HEK293 (cell line): Measurements from ENCODE around the gene HECTD2.

Experiments
- CTCF ChIA-PET: fragments of 350-600 bp; formaldehyde crosslinking; extraction: SDS; loops from one replicate; lab custom pipeline; 2021; ENCODE audit warnings: antibody characterized with exemption; lab: Yijun Ruan, JAX
- POLR2A ChIA-PET: fragments of 300-600 bp; formaldehyde crosslinking; extraction: SDS; loops from one replicate; lab custom pipeline; 2020; ENCODE audit warnings: antibody characterized with exemption, inconsistent platforms; lab: Yijun Ruan, JAX
- H3K27ac ChIP-seq: fragments of 200-500 bp; sonication (Bioruptor generic); 2 replicates; pipeline ENCODE4 v1.5.1; 2014; ENCODE audit warnings: low read depth, low read length, control low read depth, inconsistent platforms; ENCODE audit errors: extremely low read depth
- H3K36me3 ChIP-seq, 2 experiments: fragments of 200-500 bp in 1 of 2; sonication (Bioruptor generic) in 1 of 2; 1 replicate in 1 of 2; 2 replicates in 1 of 2; pipeline ENCODE4 v1.5.1; 2014 to 2017; ENCODE audit warnings: inconsistent platforms in 2 of 2, low read length in 2 of 2; ENCODE audit not compliant: control insufficient read depth in 2 of 2, insufficient read depth in 1 of 2
- H3K4me1 ChIP-seq: fragments of 200-500 bp; sonication (Bioruptor generic); 2 replicates; pipeline ENCODE4 v1.5.1; 2014; ENCODE audit warnings: mild to moderate bottlenecking, low read length, inconsistent platforms; ENCODE audit not compliant: control insufficient read depth, insufficient read depth
- H3K4me3 ChIP-seq: 2 replicates; pipeline ENCODE4 v1.5.1; 2011; ENCODE audit warnings: low read depth, mild to moderate bottlenecking, control low read depth, low read length, moderate library complexity
- H3K9me3 ChIP-seq: fragments of 200-500 bp; sonication (Bioruptor generic); 2 replicates; pipeline ENCODE4 v1.5.1; 2014; ENCODE audit warnings: low read depth, low read length, inconsistent platforms; ENCODE audit not compliant: control insufficient read depth, insufficient read depth
- BCL11A ChIP-seq: fragments of 450-650 bp; formaldehyde crosslinking; IDR thresholded peaks from 2 replicates; pipeline ENCODE4 v1.5.1; 2016; ENCODE audit warnings: low read depth, missing biosample characterization, missing genetic modification characterization
- BCL11B ChIP-seq: fragments of 450-650 bp; formaldehyde crosslinking; IDR thresholded peaks from 2 replicates; pipeline ENCODE4 v1.5.1; 2016; ENCODE audit warnings: low read depth, missing biosample characterization, missing genetic modification characterization
- GLIS1 ChIP-seq: fragments of 450-650 bp; formaldehyde crosslinking; IDR thresholded peaks from 2 replicates; pipeline ENCODE4 v1.5.1; 2016; ENCODE audit warnings: missing biosample characterization, missing genetic modification characterization
- KLF16 ChIP-seq: fragments of 450-650 bp; formaldehyde crosslinking; IDR thresholded peaks from 2 replicates; pipeline ENCODE4 v1.5.1; 2017; ENCODE audit warnings: missing biosample characterization, missing genetic modification characterization
- MZF1 ChIP-seq: fragments of 450-650 bp; formaldehyde crosslinking; IDR thresholded peaks from 2 replicates; pipeline ENCODE4 v1.5.1; 2017; ENCODE audit warnings: missing biosample characterization, missing genetic modification characterization, borderline replicate concordance
- OVOL3 ChIP-seq: fragments of 450-650 bp; formaldehyde crosslinking; IDR thresholded peaks from 2 replicates; pipeline ENCODE4 v1.5.1; 2016; ENCODE audit warnings: missing biosample characterization, missing genetic modification characterization
- SCRT2 ChIP-seq: fragments of 450-650 bp; formaldehyde crosslinking; IDR thresholded peaks from 2 replicates; pipeline ENCODE4 v1.5.1; 2016; ENCODE audit warnings: missing biosample characterization, missing genetic modification characterization
- SETDB1 ChIP-seq: IDR thresholded peaks from one replicate; pipeline ENCODE4 v1.6.1; 2017; ENCODE audit warnings: mild to moderate bottlenecking, low read length, moderate library complexity, mixed read lengths; ENCODE audit not compliant: insufficient read length
- YY2 ChIP-seq: fragments of 450-650 bp; formaldehyde crosslinking; IDR thresholded peaks from 2 replicates; pipeline ENCODE4 v1.5.1; 2016; ENCODE audit warnings: missing biosample characterization, missing genetic modification characterization
- ZBTB1 ChIP-seq: fragments of 450-650 bp; formaldehyde crosslinking; IDR thresholded peaks from 2 replicates; pipeline ENCODE4 v1.5.1; 2016; ENCODE audit warnings: missing biosample characterization, missing genetic modification characterization
- ZBTB21 ChIP-seq: fragments of 450-650 bp; formaldehyde crosslinking; IDR thresholded peaks from 2 replicates; pipeline ENCODE4 v1.5.1; 2017; ENCODE audit warnings: missing biosample characterization, missing genetic modification characterization
- ZFP41 ChIP-seq: fragments of 450-650 bp; formaldehyde crosslinking; IDR thresholded peaks from 2 replicates; pipeline ENCODE4 v1.5.1; 2016; ENCODE audit warnings: missing biosample characterization, missing genetic modification characterization, borderline replicate concordance
- ZNF138 ChIP-seq: fragments of 450-650 bp; formaldehyde crosslinking; IDR thresholded peaks from 2 replicates; pipeline ENCODE4 v1.5.1; 2016; ENCODE audit warnings: missing biosample characterization, missing genetic modification characterization, borderline replicate concordance
- ZNF157 ChIP-seq: fragments of 450-650 bp; formaldehyde crosslinking; IDR thresholded peaks from 2 replicates; pipeline ENCODE4 v1.5.1; 2016; ENCODE audit warnings: missing biosample characterization, missing genetic modification characterization
- ZNF184 ChIP-seq: fragments of 450-650 bp; IDR thresholded peaks from 2 replicates; pipeline ENCODE4 v1.5.1; 2018; ENCODE audit warnings: missing biosample characterization, mild to moderate bottlenecking, missing genetic modification characterization
- ZNF274 ChIP-seq, 2 experiments: fragments of 200-500 bp in 1 of 2; fragments of 450-650 bp in 1 of 2; sonication (Bioruptor generic) in 1 of 2; formaldehyde crosslinking in 1 of 2; IDR thresholded peaks; 2 replicates each; pipeline versions ENCODE4 v1.5.1 to v1.6.1; 2014 to 2016; ENCODE audit warnings: borderline replicate concordance in 1 of 2, inconsistent platforms in 1 of 2, low read length in 1 of 2, missing biosample characterization in 1 of 2, missing genetic modification characterization in 1 of 2
- ZNF280C ChIP-seq: fragments of 450-650 bp; formaldehyde crosslinking; IDR thresholded peaks from 2 replicates; pipeline ENCODE4 v1.5.1; 2016; ENCODE audit warnings: missing biosample characterization, missing genetic modification characterization
- ZNF302 ChIP-seq: fragments of 450-650 bp; formaldehyde crosslinking; IDR thresholded peaks from 2 replicates; pipeline ENCODE4 v1.5.1; 2016; ENCODE audit warnings: missing biosample characterization, missing genetic modification characterization, low read depth
- ZNF394 ChIP-seq: fragments of 450-650 bp; formaldehyde crosslinking; IDR thresholded peaks from 2 replicates; pipeline ENCODE4 v1.5.1; 2016; ENCODE audit warnings: missing biosample characterization, missing genetic modification characterization, mild to moderate bottlenecking, moderate library complexity, borderline replicate concordance
- ZNF48 ChIP-seq: fragments of 450-650 bp; formaldehyde crosslinking; IDR thresholded peaks from 2 replicates; pipeline ENCODE4 v1.5.1; 2016; ENCODE audit warnings: missing biosample characterization, missing genetic modification characterization
- ZNF560 ChIP-seq: fragments of 450-650 bp; formaldehyde crosslinking; IDR thresholded peaks from 2 replicates; pipeline ENCODE4 v1.5.1; 2017; ENCODE audit warnings: missing biosample characterization, missing genetic modification characterization, borderline replicate concordance
- ZNF571 ChIP-seq: fragments of 450-650 bp; formaldehyde crosslinking; IDR thresholded peaks from 2 replicates; pipeline ENCODE4 v1.5.0; 2017; ENCODE audit warnings: missing biosample characterization, missing genetic modification characterization
- ZNF658 ChIP-seq: fragments of 450-650 bp; formaldehyde crosslinking; IDR thresholded peaks from 2 replicates; pipeline ENCODE4; 2016; ENCODE audit warnings: missing biosample characterization, missing genetic modification characterization
- ZNF701 ChIP-seq: fragments of 450-650 bp; formaldehyde crosslinking; IDR thresholded peaks from 2 replicates; pipeline ENCODE4 v1.5.1; 2016; ENCODE audit warnings: missing biosample characterization, missing genetic modification characterization
- ZNF76 ChIP-seq: fragments of 450-650 bp; formaldehyde crosslinking; IDR thresholded peaks from 2 replicates; pipeline ENCODE4; 2016; ENCODE audit warnings: low read depth, missing biosample characterization, missing genetic modification characterization, borderline replicate concordance
- ZSCAN30 ChIP-seq: fragments of 450-650 bp; IDR thresholded peaks from 2 replicates; pipeline ENCODE4 v1.5.1; 2018; ENCODE audit warnings: missing biosample characterization, mild to moderate bottlenecking, missing genetic modification characterization, moderate library complexity
- ZXDB ChIP-seq: fragments of 450-650 bp; formaldehyde crosslinking; IDR thresholded peaks from 2 replicates; pipeline ENCODE4 v1.5.1; 2016; ENCODE audit warnings: missing biosample characterization, missing genetic modification characterization

HECTD2 gene

GRCh38 chr10:91460681-91461080 is 50.5 kb downstream of the HECTD2 start:
- Histone ChIP-seq H3K4me3 (no peak overlapping the region), H3K9me3 (no peaks in the 10 kb centered on the region; the same call in 1 of the 2 replicates), H3K27ac (no peak overlapping the region), H3K4me1 (no peaks in the 10 kb centered on the region), H3K36me3 (peaks cover 22 to 23% of the 10 kb centered on the region in 2 experiments)
- ChIA-PET CTCF (no interaction called here), POLR2A (no interaction called here)
- no peak for TF ChIP-seq SETDB1
- TF ChIP-seq YY2 (tag by site-specific recombination), result no peak
- TF ChIP-seq ZBTB1 (tag by site-specific recombination), result no peak
- no peak for TF ChIP-seq ZNF280C (tag by site-specific recombination)
- no peak for TF ChIP-seq ZNF571 (tag by site-specific recombination)
- no peak for TF ChIP-seq ZNF394
- no peak for TF ChIP-seq BCL11A (tag by site-specific recombination)
- TF ChIP-seq ZNF76 (tag by site-specific recombination), result no peak
- TF ChIP-seq ZNF184, result no peak
- TF ChIP-seq ZNF138 (tag by site-specific recombination), result no peak
- TF ChIP-seq ZNF302, result no peak
- TF ChIP-seq ZFP41 (tag by site-specific recombination), result no peak
- no peak for TF ChIP-seq ZNF274 (IDR thresholded peaks at IDR 0.05; ENCODE audit: low read length)
- no peak for TF ChIP-seq ZNF274 (tag by site-specific recombination; IDR thresholded peaks at IDR 0.05; ENCODE audit: borderline replicate concordance)
- TF ChIP-seq ZNF560 (tag by site-specific recombination), result no peak
- TF ChIP-seq BCL11B (tag by site-specific recombination), result no peak
- TF ChIP-seq GLIS1, result no peak
- TF ChIP-seq ZSCAN30, result no peak
- no peak for TF ChIP-seq ZBTB21 (tag by site-specific recombination)
- no peak for TF ChIP-seq ZNF48
- no peak for TF ChIP-seq SCRT2 (tag by site-specific recombination)

DNA sequence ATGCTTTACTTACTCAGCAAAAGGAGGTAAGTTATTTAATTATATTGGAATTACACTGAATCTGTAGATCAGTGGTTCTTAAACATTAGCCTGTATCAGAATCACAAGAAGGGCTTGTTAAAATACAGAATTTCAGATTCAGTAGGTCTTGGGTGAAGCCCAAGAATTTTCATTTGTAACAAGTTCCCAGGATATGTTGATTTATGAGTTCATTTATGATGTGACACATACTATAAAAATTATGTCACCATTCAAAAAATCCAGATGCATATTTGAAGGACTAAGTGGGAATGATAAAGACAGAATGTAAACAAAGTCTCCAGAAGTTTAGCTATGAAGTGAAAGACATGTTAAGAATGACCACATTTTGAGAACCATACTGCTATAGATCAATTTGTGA is 52.3 kb downstream of the HECTD2 start:
- ChIA-PET CTCF (interaction anchor here (0.7 kb wide), 1 partner anchor 681 kb away, joined by 3 read pairs; no protein-coding TSS in a partner anchor), POLR2A (no interaction called here)
- H3K27ac ChIP-seq, result no peak overlapping the region
- TF ChIP-seq ZBTB1 (tag by site-specific recombination) (no peak), ZNF658 (tag by site-specific recombination) (no peak), ZXDB (tag by site-specific recombination) (no peak), ZNF701 (tag by site-specific recombination) (no peak), OVOL3 (tag by site-specific recombination) (no peak), KLF16 (no peak), MZF1 (tag by site-specific recombination) (no peak), ZNF157 (tag by site-specific recombination) (no peak)
- H3K36me3 ChIP-seq, result peaks cover 31 to 33% of the 10 kb centered on the region in 2 experiments
- H3K4me1 ChIP-seq, result no peaks in the 10 kb centered on the region
- no peaks in the 10 kb centered on the region; the same call in 1 of the 2 replicates for H3K9me3 ChIP-seq
- H3K4me3 ChIP-seq, result no peak overlapping the region
